Loucy (cell line): ENCODE results near the gene BDP1.
"Not testable (repeated sequence)": the region's sequence is repeated elsewhere in the genome, so short reads cannot be mapped to it uniquely, and the experiment has no call there.

Experiments used
- H2AFZ ChIP-seq: fragments of 200-600 bp; sonication (generic); 2 replicates; pipeline ENCODE4 v1.6.0; 2016; ENCODE audit warnings: antibody characterized with exemption, mild to moderate bottlenecking, low read length, moderate library complexity
- H3F3A ChIP-seq: fragments of 200-600 bp; 2 replicates; pipeline ENCODE4 v1.6.0; 2016; ENCODE audit warnings: antibody characterized with exemption, low read depth, mild to moderate bottlenecking
- H3K27me3 ChIP-seq: fragments of 200-600 bp; sonication (generic); 2 replicates; pipeline ENCODE4 v1.6.1; 2014; ENCODE audit warnings: low read length, mild to moderate bottlenecking; ENCODE audit not compliant: insufficient read depth, poor library complexity, severe bottlenecking
- H3K36me3 ChIP-seq: fragments of 200-600 bp; sonication (generic); 2 replicates; pipeline ENCODE4 v1.6.1; 2016; ENCODE audit warnings: low read length; ENCODE audit not compliant: insufficient read depth
- H3K4me1 ChIP-seq: fragments of 200-600 bp; sonication (generic); 2 replicates; pipeline ENCODE4 v1.5.1; 2014; ENCODE audit warnings: low read length, mild to moderate bottlenecking; ENCODE audit not compliant: insufficient read depth, poor library complexity, severe bottlenecking
- H3K4me2 ChIP-seq: fragments of 200-600 bp; sonication (generic); 2 replicates; pipeline ENCODE4 v1.6.0; 2014; ENCODE audit warnings: antibody characterized with exemption, low read length, low read depth, mild to moderate bottlenecking; ENCODE audit not compliant: poor library complexity, severe bottlenecking
- H3K4me3 ChIP-seq: fragments of 200-600 bp; sonication (generic); 2 replicates; pipeline ENCODE4 v1.5.1; 2014; ENCODE audit warnings: low read length, mild to moderate bottlenecking, mixed read lengths; ENCODE audit not compliant: poor library complexity, severe bottlenecking
- H3K79me2 ChIP-seq: fragments of 200-600 bp; sonication (generic); 2 replicates; pipeline ENCODE4 v1.6.1; 2014; ENCODE audit warnings: low read length; ENCODE audit not compliant: insufficient read depth
- H3K9ac ChIP-seq: fragments of 200-600 bp; sonication (generic); 2 replicates; pipeline ENCODE4 v1.6.0; 2014; ENCODE audit warnings: mild to moderate bottlenecking, low read depth, low read length, moderate library complexity; ENCODE audit not compliant: poor library complexity, severe bottlenecking
- H3K9me2 ChIP-seq: fragments of 200-600 bp; sonication (generic); replicated peaks from 2 replicates; pipeline ENCODE4 v1.6.1; 2016; ENCODE audit warnings: low read depth, low read length, mixed read lengths
- H3K9me3 ChIP-seq: fragments of 200-600 bp; sonication (generic); 2 replicates; pipeline ENCODE4 v1.6.1; 2014; ENCODE audit warnings: mild to moderate bottlenecking, antibody characterized with exemption, low read length, low read depth; ENCODE audit not compliant: insufficient read depth
- H4K20me1 ChIP-seq: fragments of 200-600 bp; sonication (generic); 2 replicates; pipeline ENCODE4 v1.6.0; 2014; ENCODE audit warnings: antibody characterized with exemption, low read length, mild to moderate bottlenecking; ENCODE audit not compliant: insufficient read depth, poor library complexity, severe bottlenecking
- CTCF ChIP-seq: fragments of 200-600 bp; sonication (generic); conservative IDR thresholded peaks from 2 replicates; pipeline ENCODE4 v1.5.1; 2014; ENCODE audit warnings: mild to moderate bottlenecking, antibody characterized with exemption, low read length
- EZH2phosphoT487 ChIP-seq: fragments of 200-600 bp; IDR thresholded peaks from 2 replicates; pipeline ENCODE4 v1.6.1; 2018; ENCODE audit warnings: antibody characterized with exemption, mild to moderate bottlenecking, moderate library complexity, borderline replicate concordance

Gene BDP1

DNA sequence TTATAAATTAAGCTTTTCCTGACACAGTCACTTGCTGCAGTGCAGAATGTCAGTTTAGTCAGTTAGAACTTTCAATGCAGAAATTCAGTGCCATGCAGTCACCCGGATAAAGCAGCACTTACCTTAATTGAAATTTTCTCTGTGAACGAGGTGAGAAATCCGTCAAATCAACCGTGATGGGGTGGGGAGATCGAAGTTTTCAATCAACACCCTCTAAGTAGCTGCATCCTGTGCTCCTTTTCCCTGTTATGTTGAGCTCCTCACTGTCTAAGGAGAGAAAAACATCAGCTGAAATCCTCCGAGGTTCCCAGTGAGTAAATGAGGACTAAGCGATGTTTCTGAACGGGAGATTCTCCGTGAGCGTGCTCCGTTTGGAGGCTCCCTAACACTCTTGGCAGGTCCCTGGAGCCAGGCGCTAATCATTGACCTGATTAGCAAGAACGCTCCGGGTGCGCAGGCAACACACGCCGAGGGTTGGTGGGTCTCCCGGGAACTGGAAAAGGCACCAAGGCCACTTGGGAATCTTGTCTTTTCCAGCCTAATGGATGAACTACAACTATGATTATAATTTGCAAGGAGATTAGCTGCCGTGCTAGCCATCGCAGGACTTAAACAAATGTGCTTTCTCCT is 9.8 kb upstream of the BDP1 start:
- not testable (repeated sequence) for H3K27me3 ChIP-seq, H3K9me2 ChIP-seq, H4K20me1 ChIP-seq, H2AFZ ChIP-seq, H3K4me3 ChIP-seq, H3K9ac ChIP-seq, H3K9me3 ChIP-seq, H3K4me1 ChIP-seq, H3K79me2 ChIP-seq, H3K4me2 ChIP-seq, H3F3A ChIP-seq, H3K36me3 ChIP-seq

DNA sequence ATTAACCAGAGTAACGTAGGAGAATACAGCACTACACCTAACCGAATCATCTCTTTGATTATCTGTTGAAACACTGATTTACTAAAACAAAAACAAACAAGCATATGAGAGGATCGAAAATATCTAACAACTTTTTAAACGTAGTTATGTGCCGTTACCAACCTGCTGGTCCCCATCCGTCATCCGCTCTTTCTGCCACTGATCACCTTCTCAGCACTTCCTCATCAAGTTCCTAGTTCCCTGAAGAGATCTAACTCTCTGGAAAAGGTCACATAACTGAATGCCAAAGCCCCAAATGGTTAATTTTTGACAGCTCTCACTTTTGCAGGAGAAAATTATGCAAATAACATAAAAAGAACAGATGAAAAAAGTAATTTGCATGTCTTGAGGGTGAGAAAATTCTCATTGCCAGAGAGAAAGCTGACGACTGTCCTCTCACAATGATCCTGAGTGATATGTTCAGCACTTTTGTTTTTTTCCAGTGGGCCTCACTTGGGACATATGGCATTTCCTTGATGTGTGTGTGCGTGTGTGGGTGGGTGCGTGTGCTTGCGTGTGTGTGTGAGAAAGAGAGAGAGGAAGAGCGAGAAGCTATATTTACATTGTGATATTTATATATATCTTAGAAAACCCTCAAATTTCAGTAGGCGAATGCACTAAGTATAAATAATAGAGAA is 8.8 kb upstream of the BDP1 start:
- not testable (repeated sequence) for H3K79me2 ChIP-seq, H3K4me3 ChIP-seq, H3F3A ChIP-seq, H3K36me3 ChIP-seq, H3K4me1 ChIP-seq, H3K9me3 ChIP-seq, H3K4me2 ChIP-seq, H3K27me3 ChIP-seq, H4K20me1 ChIP-seq, H3K9ac ChIP-seq, H3K9me2 ChIP-seq, H2AFZ ChIP-seq

GRCh38 chr5:71447218-71447808 is 8.1 kb upstream of the BDP1 start:
- H3K4me2 ChIP-seq, H4K20me1 ChIP-seq, H3K9me2 ChIP-seq, H3K9me3 ChIP-seq, H3K9ac ChIP-seq, H3K27me3 ChIP-seq, H3K4me1 ChIP-seq, H3K36me3 ChIP-seq, H3F3A ChIP-seq, H3K79me2 ChIP-seq, H3K4me3 ChIP-seq: not testable (repeated sequence)
- TF ChIP-seq CTCF = peak; percentile 48
- peak overlapping the region; percentile 55; the same call in 1 of the 2 replicates for H2AFZ ChIP-seq

GRCh38 chr5:71452876-71453275 is 2.6 kb upstream of the BDP1 start:
- H4K20me1 ChIP-seq = peaks cover 18% of the 10 kb centered on the region
- no peak overlapping the region for H3K4me2 ChIP-seq
- H3K9ac ChIP-seq = no peak overlapping the region
- no peaks in the 10 kb centered on the region for H3F3A ChIP-seq
- H3K9me2 ChIP-seq = no peaks in the 10 kb centered on the region
- peaks cover 16% of the 10 kb centered on the region for H3K79me2 ChIP-seq
- H3K27me3 ChIP-seq = no peaks in the 10 kb centered on the region
- H3K9me3 ChIP-seq = no peaks in the 10 kb centered on the region
- H3K4me3 ChIP-seq = no peak overlapping the region
- peaks cover 18% of the 10 kb centered on the region for H3K4me1 ChIP-seq
- H3K36me3 ChIP-seq = no peaks in the 10 kb centered on the region
- H2AFZ ChIP-seq = no peak overlapping the region
- TF ChIP-seq CTCF (no peak), EZH2phosphoT487 (no peak)
